HG02759 (cell line): ENCODE data around the gene PKD2.
"Not testable (repeated sequence)": the region's sequence is repeated elsewhere in the genome, so short reads cannot be mapped to it uniquely, and the experiment has no call there.

Source experiments
- ATAC-seq: cut with Tn5 transposase; IDR thresholded peaks from one replicate; pipeline ENCODE4 v1.9.1; 2021; ENCODE audit warnings: mild to moderate bottlenecking, moderate library complexity; ENCODE audit not compliant: unreplicated experiment

Gene PKD2

DNA sequence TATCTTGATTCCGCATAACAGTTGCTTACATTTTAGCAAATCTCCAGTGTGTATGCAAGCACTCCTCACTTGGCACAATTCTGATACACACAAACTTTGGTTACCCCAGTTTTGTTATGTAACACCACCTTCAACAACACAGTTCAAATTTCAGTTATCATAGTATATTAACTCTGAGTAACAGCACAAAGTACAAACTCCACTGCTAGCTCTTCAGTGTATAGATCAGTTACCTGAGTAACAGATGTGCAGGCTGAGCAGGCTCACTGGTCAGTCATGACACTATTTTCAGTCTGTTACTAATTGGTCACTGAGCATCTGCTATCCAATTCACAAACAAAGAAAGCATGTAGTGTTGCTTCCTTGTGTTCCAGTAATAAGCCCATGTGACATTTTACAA, 55.4 kb downstream of the PKD2 start:
- no peak for ATAC-seq

DNA sequence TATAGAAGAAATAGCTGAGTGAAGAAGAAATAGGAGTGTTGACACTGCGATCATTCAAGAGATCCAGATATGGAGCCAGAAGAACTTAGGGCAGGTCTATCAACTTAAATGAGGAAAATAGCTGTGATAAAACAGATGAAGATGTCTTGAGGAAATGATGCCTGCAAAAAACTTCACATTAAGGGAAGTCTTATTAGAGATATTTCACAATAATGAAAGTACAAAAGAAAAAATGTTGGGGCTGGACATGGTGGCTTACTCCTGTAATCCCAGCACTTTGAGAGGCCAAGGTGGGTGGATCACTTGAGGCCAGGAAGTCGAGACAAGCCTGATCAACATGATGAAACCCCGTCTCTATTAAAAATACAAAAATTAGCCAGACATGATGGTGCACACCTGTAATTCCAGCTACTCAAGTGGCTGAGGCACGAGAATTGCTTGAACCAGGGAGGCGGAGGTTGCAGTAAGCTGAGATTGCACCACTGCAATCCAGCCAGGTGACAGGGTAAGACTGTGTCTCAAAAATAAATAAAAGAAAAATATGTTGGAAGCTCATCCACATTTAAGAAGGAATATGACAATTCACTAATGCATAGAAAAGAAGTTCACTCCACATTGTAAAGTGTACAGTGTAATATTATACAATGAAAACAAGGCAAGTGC, 56.3 kb downstream of the PKD2 start:
- ATAC-seq = no peak

DNA sequence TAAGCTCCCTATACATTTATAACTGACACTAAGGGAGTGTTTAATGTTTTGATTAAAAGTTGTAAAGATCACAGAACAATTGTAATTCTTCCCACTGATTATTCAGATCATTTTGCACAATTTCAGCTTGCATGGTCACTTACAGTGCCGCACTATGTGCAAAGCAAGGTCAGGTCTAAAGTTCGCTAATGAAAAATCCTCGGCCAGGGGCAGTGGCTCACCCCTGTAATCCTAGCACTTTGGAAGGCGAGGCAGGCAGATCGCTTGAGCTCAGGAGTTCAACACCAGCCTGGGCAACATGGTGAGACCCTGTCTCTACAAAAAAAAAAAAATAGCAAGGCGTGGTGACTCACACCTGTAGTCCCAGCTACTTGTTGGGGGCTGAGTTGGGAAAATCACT, 57.0 kb downstream of the PKD2 start:
- no peak for ATAC-seq

DNA sequence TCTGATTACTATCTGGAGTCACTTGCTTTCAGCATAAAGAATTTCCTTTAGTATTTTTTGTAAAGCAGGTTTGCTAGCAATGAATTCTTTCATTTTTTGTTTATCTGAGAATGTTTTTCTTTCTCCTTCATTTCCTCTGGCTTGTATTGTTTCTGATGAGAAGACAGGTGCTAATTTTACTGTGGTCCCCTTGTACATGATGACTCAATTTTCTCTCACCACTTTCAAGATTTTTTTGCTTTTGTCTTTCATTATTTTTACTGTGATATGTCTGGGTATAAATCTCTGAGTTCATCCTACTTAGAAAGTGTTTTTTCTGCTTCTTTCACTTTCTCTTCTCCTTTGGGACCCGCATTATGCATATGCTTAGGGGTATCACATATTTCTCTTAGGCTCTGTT, 62.6 kb downstream of the PKD2 start:
- no peak for ATAC-seq

DNA sequence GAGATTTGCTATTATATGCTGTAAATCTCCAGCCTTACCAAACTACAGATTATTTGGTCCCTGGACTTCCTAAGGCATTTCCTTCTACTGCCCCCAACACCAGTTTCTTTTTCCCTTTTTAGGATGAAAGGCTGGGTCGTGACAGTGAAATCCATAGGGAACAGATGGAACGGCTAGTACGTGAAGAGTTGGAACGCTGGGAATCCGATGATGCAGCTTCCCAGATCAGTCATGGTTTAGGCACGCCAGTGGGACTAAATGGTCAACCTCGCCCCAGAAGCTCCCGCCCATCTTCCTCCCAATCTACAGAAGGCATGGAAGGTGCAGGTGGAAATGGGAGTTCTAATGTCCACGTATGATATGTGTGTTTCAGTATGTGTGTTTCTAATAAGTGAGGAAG, 67.9 kb downstream of the PKD2 start:
- ATAC-seq = no peak

DNA sequence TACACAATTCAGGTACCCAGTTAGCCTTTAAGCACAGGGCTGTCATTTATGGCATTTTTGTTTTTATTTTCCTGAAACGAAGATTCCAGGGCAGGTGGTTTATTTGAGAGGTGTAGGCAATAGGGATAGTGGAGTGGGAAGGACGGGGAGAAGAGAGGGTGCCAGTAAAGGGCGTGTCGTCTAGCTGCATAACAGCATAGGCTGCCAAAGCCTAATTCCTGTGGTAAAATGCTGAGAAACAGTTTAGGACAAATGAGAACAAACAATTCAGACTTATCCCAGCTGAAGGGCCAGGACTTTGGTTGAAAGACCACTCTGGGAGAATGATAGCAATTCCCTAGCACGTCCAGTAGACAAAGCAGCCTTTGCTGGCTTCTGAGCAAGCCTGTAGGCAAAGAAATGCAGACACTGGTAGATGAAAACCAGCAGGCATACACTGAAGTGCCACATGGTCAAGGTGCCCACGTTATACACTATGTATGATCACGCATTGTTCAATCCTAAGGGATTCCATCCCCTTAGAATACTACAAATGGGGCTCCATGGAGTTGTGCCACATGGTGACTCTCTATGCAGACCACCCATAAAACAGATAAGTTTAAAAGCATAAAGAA, 70.6 kb downstream of the PKD2 start:
- ATAC-seq = no peak

DNA sequence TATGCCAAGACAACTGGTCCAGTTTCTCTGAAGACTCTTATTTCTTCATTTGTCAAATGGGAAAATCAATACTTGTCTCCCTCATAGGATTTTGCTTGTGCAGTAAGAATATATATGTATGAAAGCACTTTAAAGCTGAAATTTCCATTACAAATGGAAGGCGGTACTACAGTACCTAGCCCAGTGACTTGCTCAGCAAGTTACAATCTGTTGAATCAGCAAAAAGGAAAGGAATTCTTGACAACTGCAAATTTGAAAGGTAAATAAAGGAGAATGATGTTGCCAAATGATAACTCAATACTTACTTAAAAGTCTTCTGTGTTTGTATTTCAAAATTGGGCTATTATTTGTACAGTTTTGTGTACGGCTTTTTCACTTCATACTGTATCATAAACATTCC, 71.1 kb downstream of the PKD2 start:
- ATAC-seq = no peak

DNA sequence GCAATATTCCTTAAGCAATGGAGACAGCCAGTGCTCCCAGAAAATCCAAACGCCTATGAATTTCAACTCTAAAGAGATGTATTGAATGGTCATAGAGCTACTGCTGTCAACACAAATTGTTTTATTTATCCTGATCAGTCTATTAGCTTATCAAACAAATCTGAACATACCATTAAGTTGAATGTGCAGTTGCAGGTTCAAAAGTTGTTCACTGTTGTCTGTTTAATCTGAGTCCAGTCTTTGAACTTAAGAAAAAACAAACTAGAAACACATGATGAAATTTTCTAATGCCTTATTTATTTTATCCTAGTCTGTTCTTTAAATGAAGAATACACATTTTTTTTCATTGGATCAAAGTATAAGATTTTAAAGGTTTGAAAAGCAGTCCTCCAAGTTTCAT, 73.2 kb downstream of the PKD2 start:
- no peak for ATAC-seq

DNA sequence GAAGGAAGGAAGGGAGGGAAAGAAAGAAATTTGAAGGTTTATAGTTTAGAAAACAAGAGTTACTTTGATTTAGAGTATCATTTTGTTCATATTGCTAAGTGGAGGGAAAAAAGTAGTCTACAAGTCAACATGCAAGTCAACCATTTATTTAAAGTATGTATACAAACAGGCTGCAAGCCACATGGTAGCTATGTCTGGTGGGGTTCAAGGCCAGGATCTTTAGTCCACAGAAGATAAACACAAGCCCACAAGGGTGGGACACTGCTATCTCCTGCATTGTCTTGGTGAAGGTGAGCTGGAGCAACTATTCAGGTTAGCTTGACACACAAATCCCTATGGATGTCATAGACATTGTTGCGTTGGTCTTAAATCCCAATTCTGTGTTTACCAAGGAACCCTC, 79.6 kb downstream of the PKD2 start:
- ATAC-seq = no peak

DNA sequence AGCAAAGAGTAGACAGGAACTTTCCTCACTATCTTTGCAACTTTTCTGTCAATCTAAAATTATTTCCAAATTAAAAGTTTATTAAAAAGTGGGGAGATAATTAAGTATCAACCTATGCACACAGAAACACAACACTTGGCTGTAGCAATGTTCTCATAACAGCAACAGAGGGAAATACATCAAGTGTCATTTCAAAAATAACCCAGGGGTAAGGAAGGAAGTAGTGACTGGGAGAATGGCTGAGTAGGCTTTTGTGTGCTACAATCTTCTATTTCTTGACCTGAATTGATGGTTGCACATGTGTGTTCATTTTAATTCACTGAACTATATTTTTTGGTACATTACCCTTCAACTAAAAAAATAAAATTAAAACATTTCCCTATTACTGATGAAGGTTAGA, 83.5 kb downstream of the PKD2 start:
- no peak for ATAC-seq

DNA sequence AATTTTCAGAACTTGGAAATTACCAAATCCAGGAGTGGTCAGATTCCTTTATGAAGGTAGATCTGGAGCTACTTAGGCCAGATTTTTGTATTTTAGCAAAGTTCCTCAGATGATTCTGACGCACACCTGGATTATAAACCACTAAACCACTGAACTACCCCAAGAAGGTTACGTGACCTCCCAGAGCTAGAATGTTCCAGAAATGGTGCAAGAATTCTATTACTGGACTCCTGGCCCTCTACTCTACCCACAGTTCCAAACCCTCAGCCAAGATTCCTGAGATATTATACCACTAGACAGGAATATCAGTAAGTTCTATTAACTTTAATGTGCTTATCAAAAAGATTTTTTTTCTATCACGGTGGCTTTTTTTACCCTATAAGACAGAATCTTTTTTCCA, 83.9 kb downstream of the PKD2 start:
- no peak for ATAC-seq

DNA sequence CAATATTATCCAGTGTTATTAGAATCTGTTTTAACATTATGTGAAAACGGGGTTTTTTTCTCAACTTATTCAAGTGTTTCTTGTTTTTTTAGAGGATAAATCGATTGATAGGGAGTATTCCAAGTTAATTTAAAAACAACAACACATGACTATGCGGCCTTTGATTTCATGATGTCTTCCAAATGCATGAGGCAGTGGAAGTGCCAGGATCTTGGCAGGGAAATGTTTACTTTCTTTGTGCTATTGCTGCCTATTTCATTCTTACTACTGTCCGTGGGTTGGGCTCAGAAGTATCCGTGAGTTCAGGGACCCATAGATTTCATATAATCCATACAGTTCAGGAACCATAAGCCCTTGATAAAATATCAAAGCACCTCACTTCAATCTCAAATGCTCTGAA, 86.4 kb downstream of the PKD2 start:
- ATAC-seq = no peak

DNA sequence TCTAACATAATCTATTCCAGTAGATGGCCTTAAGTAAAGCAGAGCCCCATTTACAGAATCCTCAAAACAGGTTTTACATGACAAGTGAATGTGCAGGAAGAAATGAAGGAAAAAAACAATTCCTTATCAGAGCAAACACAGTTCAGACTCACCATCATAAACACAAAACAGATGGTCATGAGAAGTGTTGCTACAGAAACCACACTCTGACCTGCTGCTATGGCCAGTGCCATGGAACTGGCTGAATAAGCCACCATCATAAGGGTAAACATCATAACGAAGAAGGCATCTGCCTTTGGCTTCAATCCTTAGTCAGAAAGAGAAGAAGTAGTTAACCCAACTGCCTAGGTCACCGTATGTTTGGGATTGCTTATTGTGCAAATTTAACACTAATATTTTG, 89.9 kb downstream of the PKD2 start:
- no peak for ATAC-seq

DNA sequence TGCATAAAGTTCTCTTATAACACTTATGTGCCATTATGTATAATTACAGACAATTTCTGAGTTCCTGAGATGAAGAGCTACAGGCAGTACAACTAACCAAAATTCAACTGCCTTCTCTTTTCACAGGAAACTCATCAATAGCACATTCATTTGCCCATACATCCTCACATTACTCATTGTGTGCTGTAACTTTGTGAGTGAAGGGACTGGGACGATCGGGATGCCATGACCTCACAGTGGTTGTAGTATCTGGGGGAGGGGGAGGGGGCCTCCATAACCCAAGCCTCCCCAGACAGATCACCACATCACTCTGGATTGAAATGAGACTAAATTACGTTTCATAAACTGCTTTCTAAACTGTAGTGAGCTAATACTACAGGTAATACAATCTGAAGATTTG, 90.3 kb downstream of the PKD2 start:
- no peak for ATAC-seq

DNA sequence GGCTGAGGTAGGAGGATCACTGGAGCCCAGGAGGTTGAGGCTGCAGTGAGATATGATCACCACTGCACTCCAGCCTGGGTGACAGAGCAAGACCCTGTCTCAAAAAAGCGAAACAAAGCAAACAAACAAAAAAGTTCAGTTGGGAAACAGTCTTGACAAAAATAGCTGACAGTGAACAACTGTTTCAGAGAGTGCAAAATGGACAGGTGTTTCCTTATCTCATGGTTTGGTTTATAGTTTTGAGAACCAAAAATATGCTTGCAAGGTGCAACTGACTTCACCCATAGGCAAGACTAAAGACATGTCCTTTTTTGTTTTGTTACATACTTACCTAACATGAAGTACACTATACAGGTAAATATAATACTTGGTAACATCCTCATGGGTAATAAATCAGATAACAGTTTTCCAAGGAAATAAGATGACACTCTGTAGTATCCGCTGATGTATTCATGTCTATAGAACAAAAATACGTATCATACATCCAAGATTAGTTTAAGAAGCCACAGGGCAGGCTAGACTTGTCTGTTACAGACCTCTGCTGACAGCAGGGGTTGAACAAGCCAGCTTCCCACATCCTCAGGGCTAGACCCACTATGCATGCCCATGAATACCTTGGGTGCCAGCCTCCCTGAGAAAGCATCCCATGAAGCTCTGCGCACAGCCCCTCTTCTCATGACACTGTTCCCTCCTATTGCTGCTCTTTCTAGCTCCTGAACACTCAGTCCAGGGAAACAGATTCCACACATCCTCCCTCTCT, 91.7 kb downstream of the PKD2 start:
- ATAC-seq = no peak

DNA sequence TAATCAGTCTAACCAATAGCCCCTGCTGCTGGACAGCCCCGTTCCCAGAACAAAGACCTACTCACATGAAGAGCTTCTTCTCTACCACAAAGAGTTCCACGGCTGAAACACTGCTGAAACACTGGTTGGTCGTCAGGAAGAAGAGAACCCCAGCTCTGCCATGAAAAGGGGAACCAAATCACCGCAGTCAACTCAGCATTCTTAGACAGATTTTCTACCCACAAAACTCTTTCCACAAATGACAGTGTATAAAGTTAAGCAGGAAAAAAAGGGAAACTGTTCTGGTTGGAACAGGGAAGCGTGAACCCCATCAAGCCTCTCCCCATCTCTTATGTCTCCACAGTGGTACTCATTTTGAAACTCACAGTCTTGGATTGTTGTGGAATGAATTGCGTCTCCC, 93.7 kb downstream of the PKD2 start:
- ATAC-seq = no peak

DNA sequence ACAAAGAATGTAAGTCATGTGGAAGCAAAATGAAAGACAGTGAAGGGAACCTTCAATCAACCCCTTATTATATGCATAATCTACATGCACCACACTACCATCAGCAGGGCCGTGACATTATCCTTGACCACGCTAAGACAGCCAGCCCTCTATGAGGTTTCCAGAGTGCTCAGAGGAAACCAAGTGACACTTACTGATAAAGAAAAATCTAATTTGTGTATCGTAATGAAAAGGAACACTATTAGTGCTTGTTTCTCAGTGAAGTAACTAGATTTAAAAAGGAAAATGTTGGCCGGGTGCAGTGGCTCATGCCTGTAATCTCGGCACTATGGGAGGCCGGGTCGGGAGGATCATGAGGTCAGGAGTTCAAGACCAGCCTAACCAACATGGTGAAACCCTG, 94.6 kb downstream of the PKD2 start:
- ATAC-seq = no peak

DNA sequence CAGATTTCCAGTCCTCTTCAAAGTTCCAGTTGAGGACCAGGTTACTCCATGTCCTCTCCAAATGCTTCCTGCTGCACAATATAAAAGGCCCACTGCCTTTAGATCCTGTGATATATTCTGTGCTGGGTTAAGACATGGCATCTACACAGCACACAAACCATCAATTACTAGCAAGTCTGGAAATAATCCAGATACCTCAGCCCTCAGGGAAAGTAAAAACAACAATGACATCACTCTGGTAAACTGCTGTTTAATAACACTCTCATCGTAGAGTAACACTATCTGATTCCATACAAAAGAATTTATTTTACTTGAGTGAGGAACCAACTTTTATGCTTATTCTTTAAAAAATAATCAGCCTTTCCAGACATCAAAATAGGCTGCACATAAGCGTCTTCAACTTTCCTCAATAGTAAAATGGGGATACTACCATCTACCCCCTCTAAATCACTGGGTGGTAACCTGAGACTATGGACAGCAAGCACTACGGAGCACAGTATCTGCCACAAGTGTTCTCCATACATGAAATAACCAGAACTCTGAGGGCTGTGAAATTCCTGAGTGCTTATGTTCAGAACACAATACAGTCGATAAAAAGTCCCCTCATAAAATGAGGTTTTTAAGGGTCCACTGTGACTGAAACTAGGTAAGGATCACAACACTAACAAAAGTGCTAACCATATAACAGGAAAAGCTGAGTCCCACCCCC, 97.6 kb downstream of the PKD2 start:
- no peak for ATAC-seq

DNA sequence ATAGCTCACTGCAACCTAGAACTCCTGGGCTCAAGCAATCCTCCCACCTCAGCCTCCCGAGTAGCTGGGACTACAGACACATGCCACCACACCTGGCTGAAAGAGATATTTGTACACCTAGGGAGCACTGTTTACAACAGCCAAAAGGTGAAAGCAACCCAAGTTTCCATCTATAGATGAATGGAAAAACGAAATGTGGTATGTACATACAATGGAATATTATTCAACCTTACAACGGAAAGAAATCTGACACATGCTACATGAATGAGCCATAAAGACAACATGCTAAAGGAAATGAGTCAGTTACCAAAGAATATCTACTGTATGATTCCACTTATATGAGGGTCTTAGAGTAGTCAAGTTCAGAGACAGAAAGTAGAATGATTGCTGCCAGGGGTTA, 98.8 kb downstream of the PKD2 start:
- no peak for ATAC-seq

DNA sequence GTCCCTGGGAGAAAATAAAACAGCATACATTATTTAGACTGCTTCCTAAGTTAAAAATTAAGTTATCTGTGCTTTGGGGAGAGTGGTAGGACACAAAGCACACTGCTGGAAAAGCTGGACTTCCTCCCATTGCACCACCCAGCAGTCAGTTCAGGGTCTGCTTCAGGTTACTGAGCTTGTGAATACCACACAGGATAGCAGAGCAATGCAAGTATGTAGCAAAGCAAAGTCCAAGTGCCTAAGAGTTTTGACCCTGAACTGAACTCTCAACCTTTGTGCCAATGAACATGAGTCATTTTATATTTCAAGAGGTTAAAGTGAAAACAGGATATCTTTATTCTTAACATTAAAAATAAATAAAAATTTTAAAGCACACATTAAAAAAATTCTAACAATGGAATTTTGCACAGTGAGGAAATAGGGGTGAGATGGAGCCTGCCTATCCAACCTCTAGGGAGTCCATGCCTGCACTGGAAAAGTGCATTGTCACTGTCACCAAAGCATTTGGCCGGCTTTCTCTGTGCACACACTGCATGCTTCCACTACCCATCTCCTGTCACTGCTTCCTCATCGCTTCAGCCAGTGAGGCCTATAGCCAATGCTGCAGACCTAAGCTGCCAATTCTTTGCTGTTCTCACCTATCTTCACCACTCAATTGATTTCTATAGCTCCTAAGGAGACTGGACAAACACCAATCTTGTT, 100.1 kb downstream of the PKD2 start:
- no peak for ATAC-seq

DNA sequence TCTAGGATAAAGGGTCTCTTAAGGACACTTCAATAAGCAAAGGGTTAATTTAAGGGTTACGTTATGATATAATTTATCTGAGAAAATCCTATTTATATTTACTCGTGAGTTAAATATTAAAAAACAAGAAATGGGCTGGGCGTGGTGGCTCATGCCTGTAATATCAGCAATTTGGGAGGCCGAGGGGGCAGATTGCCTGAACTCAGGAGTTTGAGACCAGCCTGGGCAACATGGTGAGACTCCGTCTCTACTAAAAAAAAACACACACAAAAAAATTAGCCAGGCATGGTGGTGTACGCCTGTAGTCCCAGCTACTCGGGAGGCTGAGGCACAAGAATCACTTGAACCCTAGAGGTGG, 100.7 kb downstream of the PKD2 start:
- ATAC-seq = not testable (repeated sequence)
